Nephron progenitor cell (in vitro differentiated cells): Measurements from ENCODE around the gene STK33.

ENCODE experiments used
- DNase-seq: peaks from one replicate; pipeline ENCODE4 v3.0.0; 2021
- H3K27ac Mint-ChIP-seq: 2 replicates; pipeline ENCODE4 v1.8.0; 2021; ENCODE audit warnings: mild to moderate bottlenecking, moderate library complexity, mixed read lengths
- H3K27me3 Mint-ChIP-seq: 2 replicates; pipeline ENCODE4 v1.8.0; 2021; ENCODE audit warnings: mild to moderate bottlenecking, low read depth, mixed read lengths; ENCODE audit not compliant: poor library complexity
- H3K36me3 Mint-ChIP-seq: 2 replicates; pipeline ENCODE4 v1.8.0; 2021; ENCODE audit warnings: low read depth, mixed read lengths
- H3K4me1 Mint-ChIP-seq: 2 replicates; pipeline ENCODE4 v1.8.0; 2021; ENCODE audit warnings: mixed read lengths
- H3K4me3 Mint-ChIP-seq: 2 replicates; pipeline ENCODE4 v1.8.0; 2021; ENCODE audit warnings: mild to moderate bottlenecking, moderate library complexity, mixed read lengths
- H3K9me3 Mint-ChIP-seq: 2 replicates; pipeline ENCODE4 v1.8.0; 2021; ENCODE audit warnings: mild to moderate bottlenecking, moderate library complexity, mixed read lengths
- CTCF ChIP-seq: fragments of 200-600 bp; sonication (generic); IDR thresholded peaks from 2 replicates; pipeline ENCODE4 v1.5.0; 2021; ENCODE audit warnings: antibody characterized with exemption

STK33 gene

GRCh38 chr11:8638300-8638699 lies 44.3 kb upstream of the STK33 start:
- peaks cover 10% of the 10 kb centered on the region for H3K9me3 Mint-ChIP-seq
- no peak for TF ChIP-seq CTCF
- peaks cover 7% of the 10 kb centered on the region for H3K4me1 Mint-ChIP-seq
- no peak for DNase-seq
- H3K36me3 Mint-ChIP-seq = peaks cover 14% of the 10 kb centered on the region
- peaks cover 6% of the 10 kb centered on the region for H3K27me3 Mint-ChIP-seq
- no peak overlapping the region for H3K4me3 Mint-ChIP-seq
- H3K27ac Mint-ChIP-seq = no peak overlapping the region

- H3K4me3 Mint-ChIP-seq = no peak overlapping the region
- TF ChIP-seq CTCF = no peak
Observed at GRCh38 chr11:8636127-8636526, 42.1 kb upstream of the STK33 start.

GRCh38 chr11:8634498-8634897 lies 40.5 kb upstream of the STK33 start:
- no peaks in the 10 kb centered on the region for H3K4me1 Mint-ChIP-seq
- peaks cover 14% of the 10 kb centered on the region for H3K36me3 Mint-ChIP-seq

More at GRCh38 chr11:8636127-8636526, 42.1 kb upstream of the STK33 start:
- Mint-ChIP-seq H3K27ac (no peak overlapping the region), H3K9me3 (peaks cover 10% of the 10 kb centered on the region), H3K36me3 (peaks cover 14% of the 10 kb centered on the region), H3K27me3 (peaks cover 4% of the 10 kb centered on the region), H3K4me1 (no peaks in the 10 kb centered on the region)
- DNase-seq = no peak

GRCh38 chr11:8631395-8632118 lies 37.5 kb upstream of the STK33 start:
- H3K36me3 Mint-ChIP-seq = peaks cover 10% of the 10 kb centered on the region
- H3K4me1 Mint-ChIP-seq = no peaks in the 10 kb centered on the region
- no peak for DNase-seq
- H3K27ac Mint-ChIP-seq = no peak overlapping the region
- H3K9me3 Mint-ChIP-seq = peaks cover 8% of the 10 kb centered on the region
- H3K27me3 Mint-ChIP-seq = peaks cover 3% of the 10 kb centered on the region
- no peak overlapping the region for H3K4me3 Mint-ChIP-seq
- TF ChIP-seq CTCF = no peak

More at GRCh38 chr11:8634498-8634897, 40.5 kb upstream of the STK33 start:
- Mint-ChIP-seq H3K4me3 (no peak overlapping the region), H3K9me3 (peaks cover 10% of the 10 kb centered on the region), H3K27ac (no peak overlapping the region), H3K27me3 (peaks cover 3% of the 10 kb centered on the region)
- TF ChIP-seq CTCF = no peak
- no peak for DNase-seq

- no peaks in the 10 kb centered on the region for H3K4me1 Mint-ChIP-seq
- no peaks in the 10 kb centered on the region for H3K27me3 Mint-ChIP-seq
- no peak for DNase-seq
- no peaks in the 10 kb centered on the region for H3K36me3 Mint-ChIP-seq
- no peak overlapping the region for H3K27ac Mint-ChIP-seq
- H3K4me3 Mint-ChIP-seq = no peak overlapping the region
- H3K9me3 Mint-ChIP-seq = no peaks in the 10 kb centered on the region
- TF ChIP-seq CTCF = no peak
Observed at GRCh38 chr11:8624698-8625097, 30.7 kb upstream of the STK33 start.

GRCh38 chr11:8621147-8621546 lies 27.1 kb upstream of the STK33 start:
- H3K36me3 Mint-ChIP-seq = no peaks in the 10 kb centered on the region
- H3K4me1 Mint-ChIP-seq = peaks cover 4% of the 10 kb centered on the region

More at GRCh38 chr11:8621147-8621546, 27.1 kb upstream of the STK33 start:
- H3K27ac Mint-ChIP-seq = no peak overlapping the region
- no peak overlapping the region for H3K4me3 Mint-ChIP-seq
- H3K9me3 Mint-ChIP-seq = no peaks in the 10 kb centered on the region
- H3K27me3 Mint-ChIP-seq = peaks cover 2% of the 10 kb centered on the region
- no peak for TF ChIP-seq CTCF
- no peak for DNase-seq
